Stimulated activated CD8-positive, alpha-beta memory T cell treated with anti-CD3 and anti-CD28 coated beads, Interleukin-4, amount 100 ng/mL, for 4 hours (primary cell): ENCODE data around the gene ZNF579.
"Not testable (repeated sequence)": the region's sequence is repeated elsewhere in the genome, so short reads cannot be mapped to it uniquely, and the experiment has no call there.

Experiments
- DNase-seq, 2 donors: peaks; one replicate each; pipeline ENCODE4 v3.0.0-alpha.2; 2020; ENCODE audit warnings: low read depth in 2 of 2, low spot score in 1 of 2

Gene ZNF579

DNA sequence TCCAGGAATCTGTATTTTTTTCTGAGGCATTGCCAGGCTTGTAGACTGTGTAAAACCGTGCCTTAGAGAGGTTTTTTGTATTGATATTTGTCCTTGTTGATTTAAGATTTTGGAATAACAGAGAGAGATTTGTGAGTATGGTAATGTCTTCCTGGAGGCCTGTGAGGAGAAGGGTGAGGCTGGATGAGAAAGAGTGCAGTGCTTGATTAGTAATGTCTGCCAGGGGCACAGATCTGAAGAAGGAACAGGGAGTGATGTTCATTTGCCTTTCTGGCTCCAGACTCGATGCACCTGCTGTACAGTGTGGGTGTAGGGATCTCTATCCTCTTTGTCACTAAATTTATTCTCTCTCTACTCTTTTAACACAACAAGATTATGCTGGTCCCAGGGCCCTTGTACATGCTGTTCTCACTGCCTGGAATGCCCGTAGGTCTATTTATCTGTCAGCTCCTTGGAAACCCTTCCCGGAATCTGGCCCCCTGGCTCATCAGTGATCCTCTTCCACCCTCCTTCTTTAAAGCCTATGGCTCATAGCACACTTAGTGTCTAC, 14.4 kb upstream of the ZNF579 start:
- no peak for DNase-seq

DNA sequence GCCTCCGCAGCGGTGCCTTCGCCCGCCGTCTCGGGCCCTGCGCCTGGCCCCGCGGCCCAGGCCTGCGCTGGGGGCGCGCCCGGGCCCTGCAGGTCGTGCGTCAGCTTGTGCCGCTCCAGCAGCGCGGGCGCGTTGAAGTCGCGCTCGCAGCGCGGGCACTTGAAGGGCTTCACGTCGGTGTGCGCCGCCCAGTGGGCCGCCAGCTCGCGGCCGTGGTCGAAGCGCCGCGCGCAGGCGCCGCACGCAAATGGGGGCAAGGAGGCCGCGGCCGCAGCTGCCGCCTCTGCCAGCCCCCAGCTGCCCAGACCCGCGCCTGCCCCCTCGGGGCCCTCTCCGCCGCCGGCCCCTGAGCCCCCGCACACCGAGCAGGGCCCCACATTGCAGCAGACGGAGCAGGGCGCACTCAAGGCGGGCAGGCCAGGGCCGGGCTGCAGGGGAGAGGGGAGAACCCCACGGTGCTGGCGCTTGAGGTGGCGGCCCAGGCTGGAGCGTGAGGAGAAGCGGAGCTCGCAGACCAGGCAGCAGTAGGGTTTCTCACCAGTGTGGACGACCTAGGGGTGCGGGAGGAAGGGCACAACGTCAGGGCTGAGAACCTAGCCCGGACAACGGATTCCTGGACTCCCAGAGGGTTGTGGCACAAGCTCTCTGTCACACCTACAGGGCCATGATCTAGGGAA, 12.6 kb upstream of the ZNF579 start:
- no peak for DNase-seq

DNA sequence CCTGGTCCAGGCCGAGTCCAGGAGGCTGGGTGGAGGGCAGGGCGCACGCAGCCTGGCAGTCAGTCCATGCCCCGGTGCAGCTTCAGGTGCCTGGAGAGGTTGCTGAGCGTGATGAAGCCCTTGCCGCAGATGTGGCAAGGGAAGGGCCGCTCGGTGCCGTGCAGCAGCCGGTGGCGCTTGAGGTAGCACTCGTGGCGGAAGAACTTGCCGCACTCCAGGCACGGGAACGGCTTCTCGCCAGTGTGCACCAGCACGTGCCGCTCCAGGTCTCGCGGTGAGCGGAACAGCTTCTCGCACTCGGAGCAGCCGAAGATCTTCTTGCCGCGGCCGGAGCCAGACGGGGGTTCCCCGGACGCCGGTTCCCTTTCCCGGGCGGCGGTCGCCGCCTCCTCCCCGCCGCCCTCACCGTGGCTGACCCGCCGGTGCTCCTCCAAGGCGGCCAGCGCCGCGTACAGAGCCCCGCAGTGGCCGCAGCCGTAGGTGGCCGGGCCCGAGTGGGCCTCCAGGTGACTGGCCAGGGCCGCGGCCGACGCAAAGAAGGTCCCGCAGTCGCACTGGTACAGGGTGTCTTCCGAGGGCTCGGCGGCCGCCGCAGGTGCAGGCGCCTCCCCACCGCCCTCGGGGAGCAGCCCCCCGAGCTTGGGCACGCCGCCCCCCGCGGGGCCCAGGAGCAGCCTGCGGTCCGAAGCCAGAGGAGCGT, 11.9 kb upstream of the ZNF579 start:
- no peak for DNase-seq

- DNase-seq = no peak
Observed at GRCh38 chr19:55591555-55591954, 10.9 kb upstream of the ZNF579 start.

- DNase-seq = no peak
Observed at GRCh38 chr19:55590617-55591016, 10.0 kb upstream of the ZNF579 start.

- DNase-seq = no peak
Observed at GRCh38 chr19:55590109-55590508, 9.5 kb upstream of the ZNF579 start.

GRCh38 chr19:55588738-55589137, 8.1 kb upstream of the ZNF579 start:
- no peak for DNase-seq

GRCh38 chr19:55586976-55587668, 6.5 kb upstream of the ZNF579 start:
- DNase-seq = peak; percentile 81 to 85

GRCh38 chr19:55585658-55586339, 5.2 kb upstream of the ZNF579 start:
- DNase-seq = no peak

DNA sequence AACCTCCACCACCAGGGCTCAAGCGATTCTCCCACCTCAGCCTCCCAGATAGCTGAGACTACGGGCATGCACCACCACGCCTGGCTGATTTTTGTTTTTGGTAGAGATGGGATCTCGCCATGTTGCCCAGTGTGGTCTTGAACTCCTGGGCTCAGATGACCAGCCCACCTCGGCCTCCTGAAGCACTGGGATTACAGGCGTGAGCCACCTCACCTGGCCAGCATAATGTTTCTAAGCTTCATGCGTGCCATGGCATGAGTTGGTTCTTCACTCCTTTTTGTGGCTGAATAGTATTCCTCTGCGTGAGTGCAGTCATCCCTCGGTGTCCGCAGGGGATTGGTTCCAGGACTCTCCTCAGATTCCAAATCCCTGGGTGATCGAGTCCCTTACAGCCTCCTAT, 4.2 kb upstream of the ZNF579 start:
- no peak for DNase-seq

- not testable (repeated sequence) for DNase-seq
Observed at GRCh38 chr19:55583897-55584296, 3.2 kb upstream of the ZNF579 start.

DNA sequence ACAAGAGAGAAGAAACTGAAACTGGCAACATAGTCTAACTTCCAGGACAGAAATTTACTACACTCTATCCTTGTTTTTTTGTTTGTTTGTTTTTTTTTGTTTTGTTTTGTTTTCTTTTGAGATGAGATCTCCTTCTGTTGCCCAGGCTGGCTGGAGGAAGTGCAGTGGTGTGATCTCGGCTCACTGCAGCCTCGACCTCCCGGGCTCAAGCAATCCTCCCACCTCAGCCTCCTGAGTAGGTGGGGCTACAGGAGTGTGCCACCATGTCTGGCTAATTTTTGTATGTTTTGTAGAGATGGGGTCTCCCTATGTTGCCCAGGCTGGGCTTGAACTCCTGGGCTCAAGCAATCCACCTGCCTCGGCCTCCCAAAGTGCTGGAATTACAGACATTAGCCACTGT, 1.6 kb upstream of the ZNF579 start:
- not testable (repeated sequence) for DNase-seq

DNA sequence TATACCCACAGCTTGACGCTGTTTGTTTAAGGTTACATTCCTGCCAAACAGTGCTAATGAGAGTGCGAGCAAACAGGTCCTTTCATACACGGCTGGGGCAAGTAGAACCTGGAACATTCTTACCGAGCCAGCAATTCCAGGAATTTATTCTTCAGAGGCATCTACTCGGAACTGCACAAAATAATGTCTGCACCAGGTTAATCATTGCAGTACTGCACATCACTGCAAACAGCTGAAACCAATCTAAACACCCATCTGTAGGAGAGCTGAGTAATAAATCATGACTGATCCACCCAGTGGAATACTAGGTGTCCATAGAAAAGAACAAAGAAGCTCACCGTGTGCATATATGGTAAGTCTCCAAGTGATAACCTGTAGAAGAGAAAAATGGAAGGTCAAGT, 1.2 kb upstream of the ZNF579 start:
- no peak for DNase-seq

GRCh38 chr19:55581145-55581822, 636 bp upstream of the ZNF579 start:
- no peak for DNase-seq

- no peak for DNase-seq
Observed at GRCh38 chr19:55579766-55580621, 654 bp downstream of the ZNF579 start.

GRCh38 chr19:55578761-55579747, 1.6 kb downstream of the ZNF579 start:
- no peak for DNase-seq

GRCh38 chr19:55578031-55578760, 2.5 kb downstream of the ZNF579 start:
- no peak for DNase-seq

GRCh38 chr19:55576746-55577145, 3.9 kb downstream of the ZNF579 start:
- no peak for DNase-seq
